Neural progenitor cell (in vitro differentiated cells): ENCODE results near the gene SLC2A4.

Source experiments
- EZH2 ChIP-seq: fragments of 200-600 bp; sonication (generic); IDR thresholded peaks from 2 replicates; pipeline ENCODE4 v1.6.1; 2017; ENCODE audit warnings: antibody characterized with exemption, mild to moderate bottlenecking, moderate library complexity
- EZH2phosphoT487 ChIP-seq: fragments of 200-600 bp; sonication (generic); IDR thresholded peaks from 2 replicates; pipeline ENCODE4 v1.6.1; 2017; ENCODE audit warnings: antibody characterized with exemption

DNA sequence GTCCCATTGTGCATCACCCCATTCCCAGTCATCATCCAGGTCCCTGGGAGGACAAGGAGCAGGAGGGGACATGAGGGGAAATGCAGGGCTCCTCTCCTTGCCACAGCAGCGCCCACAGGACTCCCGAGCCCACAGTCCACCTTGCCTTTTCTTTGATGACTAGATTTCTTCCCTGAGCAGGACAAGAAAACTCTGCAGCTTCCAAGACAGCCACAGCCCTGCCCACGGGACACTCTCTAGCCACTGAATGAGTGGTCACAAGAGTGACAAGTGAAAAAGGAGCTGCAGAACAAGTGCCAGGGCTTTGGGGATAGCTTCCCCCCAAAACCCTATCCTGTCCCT lies 42.9 kb downstream of the SLC2A4 start:
- no peak for TF ChIP-seq EZH2
- no peak for TF ChIP-seq EZH2phosphoT487
